Stimulated activated CD4-positive, alpha-beta T cell treated with anti-CD3 and anti-CD28 coated beads, Interleukin-4, amount 100 ng/mL, for 4 hours (primary cell): ENCODE results near the gene SLC30A1.
"Not testable (repeated sequence)": the region's sequence is repeated elsewhere in the genome, so short reads cannot be mapped to it uniquely, and the experiment has no call there.

ENCODE experiments used
- DNase-seq, 2 experiments: peaks; one replicate each; pipeline ENCODE4 v3.0.0-alpha.2; 2020

SLC30A1 gene

DNA sequence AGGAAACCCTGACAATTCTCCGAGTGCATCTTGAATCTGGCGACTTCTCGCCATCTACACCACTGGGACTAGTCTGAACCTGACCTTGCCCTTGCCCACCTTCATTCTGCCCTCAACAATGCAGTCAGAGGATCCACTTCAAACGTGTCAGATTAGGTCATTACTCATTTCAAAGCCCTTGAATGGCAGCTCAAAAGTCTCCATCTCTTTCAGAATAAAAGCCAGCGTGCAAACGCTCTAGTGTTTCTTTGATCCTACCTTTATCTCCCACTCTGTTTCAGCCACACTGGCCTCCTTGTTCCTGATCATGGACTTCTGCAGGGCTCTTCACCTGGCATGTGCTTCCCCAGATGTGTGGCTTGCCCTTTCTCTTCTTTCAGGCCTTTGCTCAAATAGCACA lies 31.3 kb downstream of the SLC30A1 start:
- DNase-seq, result no peak

GRCh38 chr1:211546543-211546942 lies 32.4 kb downstream of the SLC30A1 start:
- DNase-seq, result no peak

DNA sequence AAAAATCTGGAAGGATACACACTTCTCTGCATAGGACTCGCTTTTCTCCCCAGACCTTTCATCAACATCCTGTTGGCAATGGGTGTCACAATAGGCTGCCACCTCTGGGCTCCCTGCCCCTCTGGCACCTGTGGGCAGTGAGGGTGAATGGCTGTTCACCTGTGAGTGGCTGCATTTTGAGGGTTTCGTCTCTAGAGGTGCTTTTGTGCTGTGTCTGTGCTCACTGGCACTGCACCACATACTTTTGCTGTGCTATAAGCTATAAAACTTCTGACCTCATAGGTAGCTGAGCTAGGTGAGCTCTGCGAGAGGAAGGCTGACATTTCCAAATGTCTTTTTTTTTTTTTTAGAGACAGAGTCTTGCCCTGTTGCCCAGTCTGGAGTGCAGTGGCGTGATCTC lies 35.9 kb downstream of the SLC30A1 start:
- no peak for DNase-seq

DNA sequence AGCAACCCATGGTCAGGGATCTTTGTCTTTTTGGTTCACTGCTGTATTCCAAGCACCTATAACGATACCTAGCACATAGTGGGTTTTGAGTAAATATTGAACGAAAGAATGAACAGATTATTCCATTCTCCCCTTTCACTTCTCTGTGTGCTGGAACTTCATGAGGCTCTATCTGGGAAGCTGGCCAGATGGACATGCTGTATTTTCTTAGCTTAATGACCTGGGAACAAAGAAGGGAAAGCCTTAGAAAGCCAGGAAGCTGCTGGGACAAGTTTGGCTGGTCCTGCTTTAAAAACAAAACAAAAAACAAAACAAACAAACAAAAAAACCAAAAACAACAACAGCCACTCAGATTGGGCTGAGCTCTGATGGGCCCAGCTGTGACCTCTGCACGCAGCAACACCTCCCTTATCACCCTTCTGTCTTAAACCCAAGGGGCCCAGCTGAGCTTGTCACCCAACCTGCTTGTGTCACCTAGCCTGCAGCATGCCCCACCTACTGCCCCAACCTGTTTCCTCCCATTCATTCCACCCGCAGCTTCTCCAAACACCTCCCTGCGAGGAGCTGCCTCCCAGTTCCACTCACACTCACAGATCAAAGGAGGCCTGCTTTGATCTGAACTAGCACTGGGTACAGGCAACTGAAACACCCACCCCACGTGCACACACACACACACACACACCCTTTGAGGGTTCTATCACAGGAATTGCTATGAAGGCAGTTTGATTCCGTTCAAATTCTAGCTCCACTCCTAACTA lies 37.1 kb downstream of the SLC30A1 start:
- no peak for DNase-seq

- DNase-seq, result no peak
Measured at GRCh38 chr1:211541278-211541677, 37.7 kb downstream of the SLC30A1 start.

DNA sequence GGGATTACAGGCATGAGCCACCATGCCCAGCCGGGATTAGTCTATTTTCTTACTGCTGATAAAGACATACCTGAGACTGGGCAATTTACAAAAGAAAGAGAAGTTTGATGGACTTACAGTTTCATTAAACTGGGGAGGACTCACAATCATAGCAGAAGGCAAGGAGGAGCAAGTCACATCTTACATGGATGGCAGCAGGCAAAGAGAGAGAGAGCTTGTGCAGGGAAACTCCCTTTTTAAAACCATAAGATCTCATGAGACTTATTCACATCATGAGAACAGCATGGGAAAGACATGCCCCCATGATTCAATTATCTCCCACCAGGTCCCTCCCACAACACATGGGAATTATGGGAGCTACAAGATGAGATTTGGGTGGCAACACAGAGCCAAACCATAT lies 38.1 kb downstream of the SLC30A1 start:
- DNase-seq, result not testable (repeated sequence)

DNA sequence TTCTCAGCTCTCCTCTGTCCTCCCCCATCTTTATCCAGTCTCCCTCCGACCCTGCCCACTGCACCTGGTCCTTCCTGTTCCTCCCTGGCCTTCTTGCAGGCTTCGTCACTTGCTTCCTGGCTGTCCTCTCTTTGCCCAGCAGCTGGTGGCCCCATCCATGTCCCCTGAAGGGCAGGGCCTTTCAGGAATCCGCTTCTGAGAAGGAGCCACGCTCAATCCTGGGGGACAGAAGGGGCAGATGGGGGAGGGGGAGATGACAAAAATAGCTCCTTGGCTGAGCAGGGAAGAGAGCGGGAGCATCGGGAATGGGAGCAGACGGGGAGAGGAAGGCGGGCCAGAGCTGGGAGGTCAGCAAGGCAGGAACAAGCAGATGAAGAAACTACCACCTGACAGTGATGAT lies 40.7 kb downstream of the SLC30A1 start:
- DNase-seq, result no peak

- no peak for DNase-seq
Measured at GRCh38 chr1:211537253-211537652, 41.7 kb downstream of the SLC30A1 start.

DNA sequence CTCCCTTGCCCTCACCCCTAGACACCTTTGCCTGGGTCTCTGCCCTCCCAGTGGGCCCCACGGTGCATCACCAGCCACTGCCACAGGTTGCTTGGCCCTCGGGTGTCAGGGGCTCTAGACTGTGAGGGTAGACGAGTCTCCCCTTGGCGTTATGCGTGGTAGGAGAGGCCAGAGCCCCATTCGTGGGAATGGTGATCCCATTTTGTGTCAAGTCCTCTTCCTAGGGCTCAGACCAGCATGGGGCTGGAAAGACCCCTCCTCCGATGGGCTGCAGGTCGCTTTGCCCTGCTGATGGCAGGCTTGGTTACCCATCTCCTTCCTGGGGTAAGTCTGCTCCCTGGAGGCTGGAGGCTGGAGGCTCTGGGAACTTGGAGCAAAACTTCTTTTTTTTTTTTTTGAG lies 42.4 kb downstream of the SLC30A1 start:
- DNase-seq, result no peak

GRCh38 chr1:211535346-211535745 lies 43.6 kb downstream of the SLC30A1 start:
- no peak for DNase-seq

DNA sequence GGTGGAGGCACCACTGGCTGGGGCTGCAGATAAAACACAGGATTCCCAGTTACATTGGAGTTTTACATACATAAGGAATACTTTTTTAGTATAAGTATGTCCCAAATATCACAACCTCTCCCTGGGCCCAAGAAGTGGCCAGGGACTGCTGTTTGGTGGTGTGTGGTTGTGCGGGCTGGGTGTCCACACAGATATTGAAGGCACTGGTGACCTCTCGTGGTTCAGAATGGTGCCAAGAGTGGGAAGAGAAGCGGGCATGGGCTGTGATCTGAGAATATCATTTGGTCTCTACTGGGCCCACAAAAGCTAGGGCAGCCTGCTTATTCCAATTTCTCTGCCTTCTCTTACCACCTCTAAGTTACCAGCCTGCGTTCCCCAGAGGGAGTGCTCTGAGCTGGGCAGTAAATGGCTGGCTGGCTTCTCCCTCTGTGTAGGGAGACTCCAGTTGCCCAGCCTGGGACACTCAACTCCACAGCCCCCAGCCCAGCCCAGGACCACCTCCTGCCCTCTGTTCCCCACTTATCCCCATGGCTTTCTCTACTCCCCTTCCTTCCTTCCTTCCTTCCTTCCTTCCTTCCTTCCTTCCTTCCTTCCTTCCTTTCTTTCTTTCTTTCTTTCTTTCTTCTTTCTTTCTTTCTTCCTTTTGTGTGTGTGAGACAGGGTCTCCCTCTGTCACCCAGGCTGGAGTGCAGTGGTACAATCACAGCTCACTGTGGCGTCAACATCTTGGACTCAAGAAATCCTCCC lies 44.2 kb downstream of the SLC30A1 start:
- no peak for DNase-seq

DNA sequence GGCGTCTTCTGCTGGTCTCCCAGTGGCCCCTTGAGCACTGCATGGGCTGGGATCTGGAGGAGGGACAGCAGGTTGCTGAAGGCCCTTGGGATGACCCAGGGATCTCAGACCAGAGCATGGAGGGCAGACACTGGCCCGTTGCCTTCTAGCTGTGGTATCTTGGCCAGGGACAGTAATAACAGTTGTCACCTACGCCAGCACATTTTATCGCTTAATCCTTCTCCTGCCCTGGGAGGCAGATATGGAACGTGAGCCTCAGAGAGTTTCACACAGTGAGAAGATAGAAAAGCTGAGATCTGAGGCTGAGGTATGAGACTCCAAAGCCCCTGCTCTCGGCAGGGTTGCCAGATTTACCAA lies 46.9 kb downstream of the SLC30A1 start:
- no peak for DNase-seq

GRCh38 chr1:211531194-211532087 lies 47.5 kb downstream of the SLC30A1 start:
- no peak for DNase-seq

- DNase-seq, result no peak
Measured at GRCh38 chr1:211530102-211530501, 48.9 kb downstream of the SLC30A1 start.

DNA sequence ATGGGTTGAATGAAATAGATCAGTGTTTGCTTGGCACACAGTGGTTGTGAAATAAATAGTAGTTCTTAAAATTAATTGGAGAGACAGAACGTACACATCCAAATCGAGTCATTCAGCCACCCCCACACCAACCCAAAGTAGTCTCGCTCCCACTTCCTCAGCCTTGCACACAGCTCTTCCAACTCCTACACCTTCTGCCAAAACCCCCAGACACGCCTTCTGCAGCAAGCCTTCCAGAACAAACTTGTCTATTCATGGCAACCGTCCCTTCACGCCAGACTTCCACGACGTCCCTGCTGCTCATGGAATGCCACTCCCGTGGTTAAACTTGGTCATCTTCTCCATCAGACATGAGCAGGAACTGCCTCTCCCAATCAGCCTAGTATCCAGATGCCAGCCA lies 49.5 kb downstream of the SLC30A1 start:
- DNase-seq, result no peak

DNA sequence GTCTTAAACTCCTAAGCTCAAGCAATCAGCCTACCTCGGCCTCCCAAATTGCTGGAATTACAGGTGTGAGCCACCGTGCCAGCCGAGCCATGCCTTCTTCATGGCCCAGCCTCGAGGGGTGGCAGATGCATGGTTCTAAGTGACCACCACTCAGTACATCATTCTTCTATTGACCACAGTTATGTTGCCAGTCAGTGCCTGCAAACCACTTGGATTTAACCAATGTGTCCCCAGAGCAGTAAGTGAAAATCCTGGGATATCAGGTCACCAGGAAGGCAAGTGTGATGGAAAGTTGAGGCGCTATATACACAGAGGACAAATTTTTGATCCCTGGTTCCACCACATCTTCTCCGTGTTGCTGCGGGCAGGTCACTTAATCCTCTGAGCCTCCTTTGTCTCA lies 50.0 kb downstream of the SLC30A1 start:
- no peak for DNase-seq

DNA sequence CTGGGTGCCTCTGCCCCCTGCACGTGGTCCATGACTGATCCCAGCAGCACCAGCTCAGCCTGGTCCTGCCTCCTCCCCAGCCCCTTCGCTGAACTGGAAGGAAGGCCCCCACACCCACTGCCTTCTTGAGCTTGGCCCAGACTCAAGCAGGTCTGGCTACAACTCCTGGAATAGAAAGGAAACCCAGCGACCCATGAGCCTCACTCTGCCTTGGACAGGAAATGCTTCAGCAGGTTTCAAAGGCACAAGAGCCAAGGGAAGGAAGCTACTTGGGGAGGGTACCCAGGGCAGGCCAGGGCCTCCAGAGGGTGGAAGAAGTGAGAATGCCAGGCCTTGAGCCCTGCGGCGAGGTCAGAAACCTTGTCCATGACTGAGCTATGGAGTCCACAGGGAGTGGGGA lies 51.1 kb downstream of the SLC30A1 start:
- DNase-seq, result no peak

DNA sequence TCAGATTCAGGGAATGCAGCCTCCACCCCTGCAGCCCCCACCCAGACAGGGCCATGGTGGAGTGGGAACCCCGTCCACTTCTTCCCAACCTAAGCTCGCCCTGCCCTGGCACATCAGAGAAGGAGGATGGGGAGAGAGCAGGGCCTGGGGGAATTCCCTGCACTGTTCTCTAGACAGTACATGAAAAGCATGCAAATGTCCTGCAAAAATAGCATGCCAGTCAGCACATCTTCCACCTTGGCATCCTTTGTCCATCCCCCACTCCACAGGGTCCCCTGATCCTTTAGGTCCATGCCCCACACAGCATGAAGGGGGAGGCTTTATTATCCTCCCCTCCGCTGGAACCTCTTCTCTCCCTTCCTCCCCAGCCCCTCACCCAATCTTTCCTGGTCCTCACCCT lies 52.0 kb downstream of the SLC30A1 start:
- no peak for DNase-seq

DNA sequence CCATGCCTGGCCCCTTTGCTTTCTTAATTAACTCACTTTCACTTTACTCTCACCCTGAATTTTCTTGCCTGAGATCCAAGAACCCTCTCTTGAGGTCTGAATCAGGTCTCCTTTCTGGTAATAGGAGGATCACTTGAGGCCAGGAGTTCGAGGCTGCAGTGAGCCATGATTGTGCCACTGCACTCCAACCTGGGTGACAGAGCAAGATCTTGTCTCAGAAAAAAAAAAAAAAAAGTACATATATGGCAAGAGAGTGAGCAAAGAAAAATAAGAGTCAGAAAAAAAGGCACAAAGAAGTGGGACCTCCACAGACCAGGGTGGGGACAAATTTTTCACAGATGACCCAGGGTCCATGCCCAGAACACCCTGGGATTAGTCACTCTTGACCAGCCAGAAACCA lies 52.9 kb downstream of the SLC30A1 start:
- no peak for DNase-seq

DNA sequence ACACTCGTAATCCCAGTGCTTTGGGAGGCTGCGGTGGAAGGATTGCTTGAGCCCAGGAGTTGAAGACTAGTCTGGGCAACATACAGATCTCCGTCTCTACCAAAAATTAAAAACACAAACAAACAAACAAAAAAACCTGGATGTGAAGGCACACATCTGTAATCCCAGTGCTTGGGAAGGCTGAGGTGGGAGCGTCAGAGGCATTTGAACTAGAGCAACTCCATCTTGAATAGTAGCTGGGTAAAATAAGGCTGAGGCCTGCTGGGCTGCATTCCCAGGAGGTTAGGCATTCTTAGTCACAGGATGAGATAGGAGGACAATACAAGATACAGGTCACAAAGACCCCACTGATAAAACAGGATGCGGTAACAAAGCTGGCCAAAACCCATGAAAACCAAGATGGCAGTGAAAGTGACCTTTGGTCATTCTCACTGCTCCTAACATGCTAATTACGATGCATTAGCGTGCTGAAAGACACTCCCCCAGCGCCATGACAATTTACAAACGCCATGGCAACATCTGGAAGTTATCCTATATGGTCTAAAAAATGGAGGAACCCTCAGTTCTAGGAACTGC lies 53.8 kb downstream of the SLC30A1 start:
- no peak for DNase-seq

GRCh38 chr1:211524521-211524920 lies 54.4 kb downstream of the SLC30A1 start:
- no peak for DNase-seq

GRCh38 chr1:211522804-211523203 lies 56.2 kb downstream of the SLC30A1 start:
- DNase-seq, result no peak
